NB4 (cell line): ENCODE measurements around the gene C1orf21.
"Not testable (repeated sequence)": the region's sequence is repeated elsewhere in the genome, so short reads cannot be mapped to it uniquely, and the experiment has no call there.

Source experiments
- DNase-seq: peaks from one replicate; pipeline ENCODE4 v3.0.0; 2010; ENCODE audit warnings: low read depth
- H3K4me3 ChIP-seq: one replicate; pipeline ENCODE4 v1.5.1; 2011; ENCODE audit warnings: mild to moderate bottlenecking, low read depth, low read length, moderate library complexity
- MAX ChIP-seq: IDR thresholded peaks from 2 replicates; pipeline ENCODE4 v1.6.1; 2011; ENCODE audit warnings: low read depth, low read length
- MYC ChIP-seq: IDR thresholded peaks from 2 replicates; pipeline ENCODE4 v1.6.1; 2011; ENCODE audit warnings: low read depth, low read length
- POLR2A ChIP-seq: IDR thresholded peaks from 2 replicates; pipeline ENCODE4 v1.6.1; 2011; ENCODE audit warnings: mild to moderate bottlenecking; ENCODE audit not compliant: insufficient read length; ENCODE audit errors: extremely low read depth
- TF ChIP-seq, protein P1 (sequence below): IDR thresholded peaks from one replicate; pipeline ENCODE4 v1.5.1; 2012; ENCODE audit warnings: low read depth, low read length

The C1orf21 gene

GRCh38 chr1:184608990-184609389, 222.2 kb downstream of the C1orf21 start:
- TF ChIP-seq MAX: no peak
- no peak for TF ChIP-seq POLR2A
- TF ChIP-seq MYC: no peak
- TF ChIP-seq, protein P1, sequence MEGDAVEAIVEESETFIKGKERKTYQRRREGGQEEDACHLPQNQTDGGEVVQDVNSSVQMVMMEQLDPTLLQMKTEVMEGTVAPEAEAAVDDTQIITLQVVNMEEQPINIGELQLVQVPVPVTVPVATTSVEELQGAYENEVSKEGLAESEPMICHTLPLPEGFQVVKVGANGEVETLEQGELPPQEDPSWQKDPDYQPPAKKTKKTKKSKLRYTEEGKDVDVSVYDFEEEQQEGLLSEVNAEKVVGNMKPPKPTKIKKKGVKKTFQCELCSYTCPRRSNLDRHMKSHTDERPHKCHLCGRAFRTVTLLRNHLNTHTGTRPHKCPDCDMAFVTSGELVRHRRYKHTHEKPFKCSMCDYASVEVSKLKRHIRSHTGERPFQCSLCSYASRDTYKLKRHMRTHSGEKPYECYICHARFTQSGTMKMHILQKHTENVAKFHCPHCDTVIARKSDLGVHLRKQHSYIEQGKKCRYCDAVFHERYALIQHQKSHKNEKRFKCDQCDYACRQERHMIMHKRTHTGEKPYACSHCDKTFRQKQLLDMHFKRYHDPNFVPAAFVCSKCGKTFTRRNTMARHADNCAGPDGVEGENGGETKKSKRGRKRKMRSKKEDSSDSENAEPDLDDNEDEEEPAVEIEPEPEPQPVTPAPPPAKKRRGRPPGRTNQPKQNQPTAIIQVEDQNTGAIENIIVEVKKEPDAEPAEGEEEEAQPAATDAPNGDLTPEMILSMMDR: no peak
- H3K4me3 ChIP-seq: no peak overlapping the region
- DNase-seq: no peak

DNA sequence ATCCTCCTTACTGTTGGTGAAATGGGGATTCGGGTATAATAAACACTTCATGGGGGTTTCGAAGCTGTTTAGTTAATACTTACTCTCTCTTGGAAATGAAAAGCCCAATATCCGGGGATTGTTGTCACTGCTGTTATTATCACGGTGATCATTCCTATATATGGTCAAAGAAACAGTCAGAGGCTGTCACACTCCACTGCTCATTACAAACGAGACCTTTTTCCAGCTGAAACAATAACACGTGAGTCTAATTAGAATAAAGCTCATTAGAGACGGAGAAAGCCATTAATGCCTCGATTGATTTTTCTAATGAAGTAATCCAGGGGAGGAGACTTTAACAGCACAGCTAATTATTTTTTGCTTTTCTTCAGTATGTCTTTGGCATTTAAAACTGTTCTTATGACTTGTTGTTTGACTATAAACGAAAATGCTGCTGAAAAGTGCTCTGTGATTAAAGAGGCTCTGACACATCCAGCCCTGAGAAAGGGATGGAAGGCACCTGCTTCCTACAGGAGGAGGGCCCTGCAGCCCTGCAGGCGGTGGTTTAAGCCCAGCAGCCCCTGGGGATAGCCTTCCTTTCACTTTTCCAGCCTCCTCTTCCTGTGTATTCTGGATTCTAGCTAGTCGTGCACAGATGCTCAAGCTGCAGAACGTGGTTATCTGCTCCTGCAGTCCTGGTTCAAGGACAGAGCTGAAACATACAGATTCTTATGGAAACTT, 224.2 kb downstream of the C1orf21 start:
- TF ChIP-seq MYC (no peak), MAX (no peak), POLR2A (no peak)
- TF ChIP-seq, protein P1: no peak
- DNase-seq: no peak
- H3K4me3 ChIP-seq: no peak overlapping the region

DNA sequence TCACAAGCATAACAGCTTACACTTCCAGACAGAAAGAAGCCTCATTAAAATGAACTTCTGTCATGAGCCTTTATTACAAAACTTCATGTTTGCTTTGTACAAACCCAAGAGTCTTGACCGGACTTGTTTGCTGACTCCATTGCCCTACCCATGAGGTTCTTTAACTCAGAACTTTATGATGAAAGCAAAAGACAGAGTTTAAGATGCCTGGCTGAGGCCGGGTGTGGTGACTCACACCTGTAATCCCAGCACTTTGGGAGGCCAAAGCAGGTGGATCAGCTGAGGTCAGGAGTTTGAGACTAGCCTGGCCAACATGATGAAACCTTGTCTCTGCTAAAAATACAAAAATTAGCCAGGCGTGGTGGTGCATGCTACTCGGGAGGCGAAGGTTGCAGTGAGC, 225.4 kb downstream of the C1orf21 start:
- H3K4me3 ChIP-seq, DNase-seq: not testable (repeated sequence)

DNA sequence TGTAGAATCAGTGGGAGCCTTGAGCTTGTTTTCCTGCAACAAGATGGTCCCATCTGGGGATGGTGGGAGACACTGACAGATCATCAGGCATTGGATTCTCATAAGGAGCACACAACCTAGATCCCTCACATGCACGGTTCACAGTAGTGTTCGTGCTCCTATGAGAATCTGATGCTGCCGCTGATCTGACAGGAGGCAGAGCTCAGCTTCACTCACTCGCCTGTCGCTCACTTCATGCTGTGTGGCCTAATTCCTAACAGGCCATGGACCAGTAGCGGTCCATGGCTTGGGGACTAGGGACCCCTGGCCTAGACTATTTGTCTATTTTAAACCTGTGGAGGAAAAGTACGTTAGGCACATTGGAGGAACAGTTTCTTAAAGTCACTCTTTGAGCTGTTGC, 227.8 kb downstream of the C1orf21 start:
- no peak for TF ChIP-seq POLR2A
- TF ChIP-seq, protein P1: no peak
- TF ChIP-seq MYC: no peak
- TF ChIP-seq MAX: no peak
- DNase-seq: no peak

GRCh38 chr1:184615301-184615700, 228.5 kb downstream of the C1orf21 start:
- no peak overlapping the region for H3K4me3 ChIP-seq
- peak; percentile 16 for DNase-seq
- TF ChIP-seq, protein P1: no peak

More for the DNA sequence above, 227.8 kb downstream of the C1orf21 start:
- H3K4me3 ChIP-seq: no peak overlapping the region

- DNase-seq: no peak
- no peak overlapping the region for H3K4me3 ChIP-seq
- TF ChIP-seq, protein P1: no peak
- TF ChIP-seq MAX: no peak
- TF ChIP-seq POLR2A: no peak
- TF ChIP-seq MYC: no peak
Observed at GRCh38 chr1:184616504-184616903, 229.7 kb downstream of the C1orf21 start.
